Activated T-helper 17 cell treated with anti-CD3 and anti-CD28 coated beads, Interleukin-2, amount 50 U/mL, for 72 hours (primary cell): ENCODE results near the gene MYOZ1. TPM values are rescaled to one million over a fixed set of nuclear protein-coding genes. Genes with fewer than 3 reads are reported as not detected.
A peak's percentile ranks its signal among the peaks of the same experiment; 100 is the strongest.
"Not testable (repeated sequence)": the region's sequence is repeated elsewhere in the genome, so short reads cannot be mapped to it uniquely, and the experiment has no call there.

Source experiments
- ATAC-seq: fragments of 150-1000 bp; cut with Tn5 transposase; replicated peaks from 2 replicates; pipeline ENCODE4 v1.10.0; 2021; ENCODE audit warnings: mild to moderate bottlenecking, moderate library complexity
- H3K27ac Mint-ChIP-seq: one replicate; pipeline ENCODE4 v1.8.0; 2022; ENCODE audit warnings: mixed read lengths
- H3K27me3 Mint-ChIP-seq: one replicate; pipeline ENCODE4 v1.8.0; 2022; ENCODE audit warnings: mixed read lengths
- H3K36me3 Mint-ChIP-seq: one replicate; pipeline ENCODE4 v1.8.0; 2022; ENCODE audit warnings: low read depth, mild to moderate bottlenecking, mixed read lengths
- H3K4me1 Mint-ChIP-seq: one replicate; pipeline ENCODE4 v1.8.0; 2022; ENCODE audit warnings: mixed read lengths
- H3K4me3 Mint-ChIP-seq: one replicate; pipeline ENCODE4 v1.8.0; 2022; ENCODE audit warnings: mild to moderate bottlenecking, mixed read lengths
- H3K9me3 Mint-ChIP-seq: one replicate; pipeline ENCODE4 v1.8.0; 2022; ENCODE audit warnings: mixed read lengths
- total RNA-seq, 2 donors: library from RNA; stranded (reverse); gene quantifications; one replicate each; pipeline ENCODE4 v1.2.3, GENCODE V29; 2022

MYOZ1 gene
- total RNA-seq, 2 donors from 2014 or later = not detected

DNA sequence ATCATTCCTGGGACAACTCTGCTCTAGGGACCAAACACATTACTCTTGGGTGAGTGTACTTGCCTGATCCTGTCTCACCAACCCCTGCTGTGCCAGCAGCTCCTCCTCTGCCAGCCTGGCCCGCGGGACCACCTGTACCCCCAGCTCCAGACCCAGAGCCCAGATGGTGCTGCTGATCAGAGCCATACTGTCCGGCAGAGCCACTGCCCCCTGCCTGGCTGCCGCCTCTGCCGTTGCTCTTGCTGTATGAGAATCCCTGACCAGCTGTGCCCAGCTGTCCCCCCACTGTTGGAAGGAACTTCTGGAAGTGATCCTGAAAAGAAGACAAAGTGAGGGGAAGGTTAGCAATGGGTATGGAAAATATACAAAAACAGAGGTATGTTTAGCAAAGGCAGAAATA lies 6.9 kb downstream of the MYOZ1 start:
- Mint-ChIP-seq H3K4me3 (no peak overlapping the region), H3K27me3 (no peaks in the 10 kb centered on the region), H3K9me3 (no peaks in the 10 kb centered on the region), H3K36me3 (no peaks in the 10 kb centered on the region), H3K27ac (no peak overlapping the region), H3K4me1 (no peaks in the 10 kb centered on the region)
- ATAC-seq = no peak

DNA sequence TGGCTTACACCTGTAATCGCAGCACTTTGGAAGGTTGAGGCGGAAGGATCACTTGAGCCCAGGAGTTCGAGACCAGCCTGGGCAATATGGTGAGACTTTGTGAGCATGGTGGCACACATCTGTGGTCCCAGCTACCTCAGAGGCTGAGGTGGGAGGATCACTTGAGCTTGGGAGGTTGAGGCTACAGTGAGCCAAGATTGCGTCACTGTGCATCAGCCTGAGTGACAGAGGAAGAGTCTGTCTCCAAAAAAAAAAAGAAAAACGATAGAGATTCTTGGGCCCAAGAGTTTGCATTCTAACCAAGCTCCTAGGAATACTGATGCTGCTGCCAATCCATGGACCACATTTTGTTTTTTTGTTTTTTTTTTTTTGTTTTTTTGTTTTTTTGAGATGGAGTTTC lies 12.1 kb downstream of the MYOZ1 start:
- H3K4me3 Mint-ChIP-seq = no peak overlapping the region
- H3K36me3 Mint-ChIP-seq = peaks cover 7% of the 10 kb centered on the region
- no peaks in the 10 kb centered on the region for H3K27me3 Mint-ChIP-seq
- H3K9me3 Mint-ChIP-seq = no peaks in the 10 kb centered on the region
- ATAC-seq = no peak
- no peak overlapping the region for H3K27ac Mint-ChIP-seq
- H3K4me1 Mint-ChIP-seq = no peaks in the 10 kb centered on the region

DNA sequence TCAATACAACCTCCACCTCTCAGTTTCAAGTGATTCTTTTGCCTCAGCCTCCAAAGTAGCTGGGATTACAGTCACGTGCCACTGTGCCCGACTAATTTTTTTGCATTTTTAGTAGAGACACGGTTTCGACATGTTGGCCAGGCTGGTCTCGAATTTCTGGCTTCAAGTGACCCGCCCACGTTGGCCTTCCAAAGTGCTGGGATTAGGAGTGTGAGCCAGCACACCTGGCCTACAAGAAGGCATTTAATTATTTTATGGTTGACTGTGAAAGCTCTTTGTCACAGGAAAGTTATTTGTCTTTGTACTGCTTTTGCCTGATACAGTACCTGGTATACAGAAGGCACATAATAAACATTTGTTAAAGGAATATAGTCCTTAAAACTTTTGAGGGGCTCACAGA lies 12.9 kb downstream of the MYOZ1 start:
- no peaks in the 10 kb centered on the region for H3K4me1 Mint-ChIP-seq
- no peak overlapping the region for H3K4me3 Mint-ChIP-seq
- peaks cover 7% of the 10 kb centered on the region for H3K36me3 Mint-ChIP-seq
- ATAC-seq = no peak
- no peak overlapping the region for H3K27ac Mint-ChIP-seq
- no peaks in the 10 kb centered on the region for H3K9me3 Mint-ChIP-seq
- H3K27me3 Mint-ChIP-seq = no peaks in the 10 kb centered on the region

DNA sequence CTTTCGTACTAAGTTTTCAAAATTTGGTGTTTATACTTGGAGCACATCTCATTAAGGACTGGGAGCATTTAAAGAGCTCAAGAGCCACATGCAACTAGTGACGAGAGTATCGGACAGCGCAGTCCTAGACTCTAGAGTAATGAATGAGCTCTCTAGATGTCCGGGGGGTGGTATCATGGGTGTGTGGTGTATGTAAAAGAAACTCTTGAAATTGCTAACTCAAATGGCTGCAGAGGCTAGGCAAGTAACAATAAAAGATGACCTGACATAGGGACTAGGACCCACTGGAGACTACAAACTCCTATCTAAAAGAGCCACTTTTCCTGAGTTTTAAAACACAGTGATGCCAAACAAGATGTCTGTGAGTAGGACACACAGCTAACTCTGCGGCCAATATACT lies 14.0 kb downstream of the MYOZ1 start:
- Mint-ChIP-seq H3K4me3 (peak overlapping the region; percentile 96), H3K27ac (no peak overlapping the region), H3K36me3 (peaks cover 7% of the 10 kb centered on the region), H3K4me1 (no peaks in the 10 kb centered on the region), H3K27me3 (no peaks in the 10 kb centered on the region), H3K9me3 (no peaks in the 10 kb centered on the region)
- no peak for ATAC-seq

DNA sequence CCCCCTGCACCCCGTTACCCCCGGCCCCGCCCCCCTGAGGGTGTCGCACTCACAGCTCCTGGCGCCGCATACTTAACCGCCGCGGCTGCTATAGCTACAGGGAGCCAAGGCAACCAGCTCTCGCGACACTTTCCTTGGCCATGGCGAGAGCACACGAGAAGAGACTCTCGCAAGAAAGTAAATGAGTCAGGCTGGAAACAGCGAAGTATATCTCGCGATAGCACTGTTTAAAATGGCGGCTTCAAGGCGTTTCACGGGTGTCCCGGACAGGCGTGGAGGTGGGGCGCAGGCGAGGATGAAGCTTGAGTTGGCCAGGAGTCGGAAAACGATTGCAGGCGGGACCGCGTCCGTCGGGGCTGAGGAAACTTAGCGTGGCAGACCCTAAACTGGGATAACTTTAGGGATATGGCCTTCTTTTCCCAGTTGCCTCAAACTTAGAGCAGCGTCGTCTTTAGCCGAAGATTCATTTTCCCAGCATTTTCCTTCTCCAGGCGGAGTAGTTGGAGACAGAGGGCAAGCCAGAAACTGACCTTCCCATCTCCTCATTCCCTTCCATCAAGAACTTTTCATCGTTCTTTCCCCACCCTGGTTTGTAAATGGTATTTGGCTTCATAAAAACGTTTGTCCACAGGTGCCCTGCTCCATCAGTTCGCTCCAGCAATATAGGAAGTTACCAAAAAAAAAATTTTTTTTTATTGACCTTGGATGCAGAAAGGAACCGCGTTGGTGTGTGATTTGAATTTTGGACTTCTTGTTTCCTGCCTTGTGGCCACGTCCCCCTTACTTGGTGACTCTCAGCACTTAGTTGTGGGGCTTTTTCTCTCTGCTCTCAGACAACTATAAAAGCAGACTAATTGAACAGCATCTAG lies 15.2 kb downstream of the MYOZ1 start:
- Mint-ChIP-seq H3K27ac (peak overlapping the region; percentile 99), H3K4me3 (peak overlapping the region; percentile 96), H3K4me1 (no peaks in the 10 kb centered on the region), H3K27me3 (no peaks in the 10 kb centered on the region), H3K9me3 (no peaks in the 10 kb centered on the region), H3K36me3 (peaks cover 7% of the 10 kb centered on the region)
- peak; percentile 99 for ATAC-seq

DNA sequence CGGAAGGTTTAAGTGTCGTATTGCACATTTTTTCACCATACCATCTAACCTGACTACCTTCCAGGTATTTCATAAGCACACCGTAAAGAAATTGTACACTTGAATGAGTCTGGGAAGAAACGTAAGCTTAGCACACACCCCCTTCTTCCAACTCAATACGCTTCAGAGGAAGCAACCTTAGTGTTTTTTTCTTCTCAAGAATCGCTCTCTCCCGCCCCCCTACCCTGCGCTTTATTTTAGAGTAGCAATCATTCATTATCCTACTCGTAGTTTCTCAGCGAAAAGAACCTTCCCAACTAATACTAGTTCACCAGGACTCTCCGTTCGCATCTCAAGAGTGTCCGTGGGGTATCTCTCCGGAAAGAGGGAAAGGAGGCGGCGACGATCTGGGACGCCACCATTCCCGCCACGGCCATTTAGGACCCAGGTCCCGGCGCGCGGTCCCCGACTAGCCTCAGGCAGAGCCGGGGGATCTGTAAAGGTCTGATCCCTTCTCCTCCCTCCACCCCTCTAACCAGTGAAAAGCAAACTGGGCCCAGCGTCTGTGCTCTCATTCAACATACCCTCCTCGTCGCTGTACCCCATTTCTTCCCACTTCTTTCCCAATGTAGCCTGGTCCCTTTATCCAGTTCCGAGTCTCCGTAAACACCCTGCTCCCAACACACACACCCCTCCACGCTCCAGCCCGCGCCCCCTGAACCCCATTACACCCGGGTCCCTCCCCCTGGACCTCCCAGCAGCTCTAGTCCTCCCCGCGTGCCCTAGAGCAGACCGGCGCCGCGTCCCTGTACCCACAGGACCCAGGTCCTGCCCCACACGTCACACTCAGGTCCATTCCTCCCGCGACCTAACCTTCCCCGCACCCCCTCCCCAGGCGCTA lies 16.0 kb downstream of the MYOZ1 start:
- no peaks in the 10 kb centered on the region for H3K4me1 Mint-ChIP-seq
- H3K9me3 Mint-ChIP-seq = no peaks in the 10 kb centered on the region

DNA sequence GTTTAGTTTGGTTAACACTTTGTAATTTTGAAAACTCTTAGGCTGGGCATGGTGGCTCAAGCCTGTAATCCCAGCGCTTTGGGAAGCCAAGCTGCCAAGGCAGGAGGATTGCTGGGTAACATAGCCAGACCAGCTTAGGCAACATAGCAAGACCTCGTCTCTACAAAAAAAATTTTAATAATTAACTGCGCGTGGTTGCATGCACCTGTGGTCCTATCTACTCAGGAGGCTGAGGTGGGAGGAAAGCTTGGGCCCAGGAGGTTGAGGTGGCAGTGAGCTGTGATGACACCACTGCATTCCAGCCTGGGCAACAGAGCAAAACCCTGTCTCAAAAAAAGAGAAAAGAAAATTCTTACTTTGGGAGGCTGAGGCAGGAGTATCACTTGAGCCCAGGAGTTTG lies 18.2 kb downstream of the MYOZ1 start:
- Mint-ChIP-seq H3K9me3 (no peaks in the 10 kb centered on the region), H3K27me3 (no peaks in the 10 kb centered on the region), H3K36me3 (peaks cover 7% of the 10 kb centered on the region), H3K27ac (no peak overlapping the region), H3K4me3 (no peak overlapping the region), H3K4me1 (no peaks in the 10 kb centered on the region)
- ATAC-seq = no peak

More for the DNA sequence above, 16.0 kb downstream of the MYOZ1 start:
- Mint-ChIP-seq H3K36me3 (peaks cover 7% of the 10 kb centered on the region), H3K4me3 (peak overlapping the region; percentile 96), H3K27me3 (no peaks in the 10 kb centered on the region), H3K27ac (peak overlapping the region; percentile 99)
- peak; percentile 63 for ATAC-seq

DNA sequence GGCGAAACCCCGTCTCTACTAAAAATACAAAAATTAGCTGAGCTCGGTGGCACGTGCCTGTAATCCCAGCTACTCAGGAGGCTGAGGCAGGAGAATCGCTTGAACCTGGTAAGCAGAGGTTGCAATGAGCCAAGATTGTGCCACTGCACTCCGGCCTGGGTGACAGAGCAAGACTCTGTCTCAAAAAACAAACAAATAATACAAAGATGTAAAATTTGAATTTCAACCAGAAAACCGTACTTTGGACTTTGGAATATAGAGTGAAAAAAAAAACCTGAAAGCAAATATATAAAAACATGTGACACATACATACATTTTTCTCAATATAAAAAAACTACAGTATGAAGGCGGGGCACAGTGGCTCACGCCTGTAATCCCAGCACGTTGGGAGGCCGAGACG lies 20.3 kb downstream of the MYOZ1 start:
- not testable (repeated sequence) for H3K27me3 Mint-ChIP-seq, H3K36me3 Mint-ChIP-seq, H3K9me3 Mint-ChIP-seq, H3K4me3 Mint-ChIP-seq, H3K27ac Mint-ChIP-seq, ATAC-seq, H3K4me1 Mint-ChIP-seq

DNA sequence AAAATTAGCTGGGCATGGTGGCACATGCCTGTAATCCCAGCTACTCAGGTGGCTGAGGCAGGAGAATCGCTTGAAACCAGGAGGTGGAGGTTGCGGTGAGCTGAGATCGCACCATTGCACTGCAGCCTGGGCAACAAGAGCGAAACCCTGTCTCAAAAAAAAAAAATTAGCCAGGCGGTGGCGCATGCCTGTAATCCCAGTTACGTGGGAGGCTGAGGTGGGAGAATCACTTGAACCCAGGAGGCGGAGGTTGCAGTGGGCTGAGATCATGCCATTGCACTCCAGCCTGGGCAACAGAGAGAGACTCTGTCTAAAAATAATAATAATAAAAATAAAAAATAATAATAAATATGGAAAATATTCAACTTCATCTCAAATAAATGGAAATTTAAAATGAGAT lies 24.1 kb downstream of the MYOZ1 start:
- H3K36me3 Mint-ChIP-seq, H3K27me3 Mint-ChIP-seq, ATAC-seq, H3K9me3 Mint-ChIP-seq, H3K4me1 Mint-ChIP-seq, H3K4me3 Mint-ChIP-seq, H3K27ac Mint-ChIP-seq: not testable (repeated sequence)

DNA sequence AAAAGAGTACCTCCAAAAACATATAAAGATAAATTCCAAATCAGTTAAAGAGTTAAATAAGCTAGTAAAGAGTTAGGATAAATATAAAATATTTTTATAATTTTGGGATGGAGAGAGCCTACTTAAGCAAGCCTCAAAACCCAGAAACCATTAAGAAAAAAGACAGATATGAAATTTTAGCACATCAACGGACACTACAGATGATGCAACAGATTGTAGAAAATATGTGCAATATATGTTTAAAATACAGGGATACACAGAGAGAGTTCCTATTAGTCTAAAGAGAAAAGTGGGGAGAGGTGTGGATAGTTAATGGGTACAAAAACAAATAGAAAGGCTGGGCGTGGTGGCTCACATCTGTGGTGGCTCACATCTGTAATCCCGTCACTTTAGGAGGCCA lies 26.6 kb downstream of the MYOZ1 start:
- no peak for ATAC-seq
- H3K4me1 Mint-ChIP-seq = no peaks in the 10 kb centered on the region
- H3K36me3 Mint-ChIP-seq = no peaks in the 10 kb centered on the region
- H3K9me3 Mint-ChIP-seq = no peaks in the 10 kb centered on the region
- H3K4me3 Mint-ChIP-seq = no peak overlapping the region
- H3K27me3 Mint-ChIP-seq = no peaks in the 10 kb centered on the region
- no peak overlapping the region for H3K27ac Mint-ChIP-seq

DNA sequence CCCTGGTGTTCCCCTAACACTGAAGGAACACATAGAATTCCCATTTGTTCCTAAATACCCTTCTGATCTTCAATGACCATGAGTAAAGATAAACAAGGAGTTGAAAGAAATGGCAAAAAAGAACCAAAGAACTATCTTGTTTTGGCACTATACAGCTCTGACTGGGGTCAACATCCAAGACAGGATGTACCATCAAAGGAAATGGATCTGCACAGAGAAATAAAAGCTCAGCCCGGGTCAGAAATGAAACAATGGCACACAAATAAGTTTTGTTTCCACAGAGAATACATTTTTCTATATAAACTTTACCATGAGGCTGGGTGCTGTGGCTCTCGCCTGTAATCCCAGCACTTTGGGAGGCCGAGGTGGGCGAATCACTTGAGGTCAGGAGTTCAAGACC lies 32.2 kb downstream of the MYOZ1 start:
- Mint-ChIP-seq H3K27ac (no peak overlapping the region), H3K36me3 (no peaks in the 10 kb centered on the region), H3K27me3 (no peaks in the 10 kb centered on the region), H3K4me1 (peaks cover 3% of the 10 kb centered on the region), H3K9me3 (no peaks in the 10 kb centered on the region), H3K4me3 (no peak overlapping the region)
- no peak for ATAC-seq

DNA sequence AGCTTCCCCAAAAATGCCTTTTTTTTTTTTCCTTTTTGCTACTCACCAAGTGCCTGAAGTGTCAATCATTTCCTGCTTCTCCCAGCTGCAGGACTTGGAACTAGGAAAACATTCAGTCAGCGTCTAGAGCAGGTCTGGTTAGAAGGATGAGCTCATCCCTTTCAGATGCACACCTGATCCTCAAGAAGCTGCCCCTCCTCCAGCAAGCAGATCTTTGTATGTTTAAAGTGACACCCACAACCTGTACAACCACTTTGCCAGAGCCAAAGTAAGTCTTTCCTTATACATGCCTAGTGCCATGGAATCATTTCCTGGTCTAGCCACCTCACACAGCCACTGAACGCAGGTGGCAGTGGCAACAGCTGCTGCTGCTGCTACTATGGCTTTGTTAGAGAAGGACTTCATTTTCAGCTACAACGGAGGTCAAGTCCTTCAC lies 39.8 kb downstream of the MYOZ1 start:
- no peak overlapping the region for H3K27ac Mint-ChIP-seq
- H3K9me3 Mint-ChIP-seq = no peaks in the 10 kb centered on the region
- H3K36me3 Mint-ChIP-seq = no peaks in the 10 kb centered on the region
- no peak for ATAC-seq
- H3K4me1 Mint-ChIP-seq = peaks cover 3% of the 10 kb centered on the region
- H3K4me3 Mint-ChIP-seq = no peak overlapping the region
- H3K27me3 Mint-ChIP-seq = no peaks in the 10 kb centered on the region

DNA sequence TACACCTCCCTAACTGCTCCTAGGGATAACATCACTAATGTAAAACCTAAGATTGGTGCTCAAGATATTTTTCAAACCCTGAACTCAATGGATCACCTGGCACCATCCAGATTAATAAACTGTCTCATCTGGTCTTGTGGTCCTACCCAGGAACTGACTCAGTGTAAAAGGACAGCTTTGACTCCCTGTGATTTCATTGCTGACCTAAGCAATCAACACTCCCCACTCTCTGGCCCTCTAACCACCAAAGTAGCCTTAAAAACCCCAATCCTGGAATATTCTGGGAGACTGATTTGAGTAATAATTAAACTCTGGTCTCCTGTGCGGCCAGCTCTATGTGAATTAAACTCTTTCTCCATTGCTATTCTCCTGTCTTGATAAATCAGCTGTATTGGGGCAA lies 43.9 kb downstream of the MYOZ1 start:
- Mint-ChIP-seq H3K4me3 (no peak overlapping the region), H3K27me3 (no peaks in the 10 kb centered on the region), H3K4me1 (no peaks in the 10 kb centered on the region), H3K36me3 (no peaks in the 10 kb centered on the region), H3K27ac (no peak overlapping the region), H3K9me3 (no peaks in the 10 kb centered on the region)
- no peak for ATAC-seq

DNA sequence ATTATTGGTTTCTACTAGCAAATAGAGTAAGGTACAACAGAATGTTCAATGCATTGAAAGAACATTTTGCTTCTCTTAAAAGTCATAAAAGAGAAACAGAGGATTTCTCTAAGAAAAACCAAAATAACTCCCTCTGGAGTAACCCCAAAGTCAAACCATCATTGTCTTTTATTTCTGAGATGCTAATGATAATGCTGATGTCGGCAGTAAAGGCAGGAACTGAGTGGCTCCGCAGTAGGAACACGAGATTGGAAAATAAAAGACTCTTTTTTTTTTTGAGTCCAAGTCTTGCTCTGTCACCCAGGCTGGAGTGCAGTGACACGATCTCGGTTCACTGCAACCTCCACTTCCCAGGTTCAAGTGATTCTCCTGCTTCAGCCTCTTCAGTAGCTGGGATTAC lies 47.5 kb downstream of the MYOZ1 start:
- H3K36me3 Mint-ChIP-seq = no peaks in the 10 kb centered on the region
- peaks cover 13% of the 10 kb centered on the region for H3K4me1 Mint-ChIP-seq

DNA sequence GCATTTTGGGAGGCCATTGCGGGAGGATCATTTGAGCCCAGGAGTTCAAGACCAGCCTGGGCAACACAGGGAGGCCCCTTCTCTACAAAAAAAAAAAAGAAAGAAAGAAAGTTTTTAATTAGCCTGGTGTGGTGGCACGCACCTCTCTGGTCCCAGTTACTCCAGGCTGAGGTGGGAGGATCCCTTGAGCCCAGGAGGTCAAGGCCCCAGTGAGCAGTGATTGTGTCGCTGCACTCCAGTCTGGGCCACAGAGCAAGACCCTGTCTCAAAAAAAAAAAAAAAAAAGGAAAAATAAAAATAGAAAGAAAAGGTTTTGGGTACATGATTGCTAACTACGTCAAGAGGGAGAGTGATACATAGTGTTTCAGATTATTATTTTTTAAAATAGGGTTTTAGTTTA lies 48.2 kb downstream of the MYOZ1 start:
- Mint-ChIP-seq H3K4me1 (peaks cover 13% of the 10 kb centered on the region), H3K4me3 (no peak overlapping the region), H3K27me3 (no peaks in the 10 kb centered on the region), H3K9me3 (no peaks in the 10 kb centered on the region), H3K36me3 (no peaks in the 10 kb centered on the region), H3K27ac (no peak overlapping the region)
- ATAC-seq = no peak

More for the DNA sequence above, 47.5 kb downstream of the MYOZ1 start:
- Mint-ChIP-seq H3K4me3 (no peak overlapping the region), H3K27me3 (no peaks in the 10 kb centered on the region), H3K9me3 (no peaks in the 10 kb centered on the region), H3K27ac (no peak overlapping the region)
- ATAC-seq = no peak
